ENCODE measurements around the gene TMEM117. TPM values are rescaled to one million over a fixed set of nuclear protein-coding genes. Genes with fewer than 3 reads are reported as not detected.
"Not testable (repeated sequence)": the region's sequence is repeated elsewhere in the genome, so short reads cannot be mapped to it uniquely, and the experiment has no call there.

Gene TMEM117
- total RNA-seq, 2 experiments from 2014 or later, result 0.95 to 0.96 TPM

GRCh38 chr12:43836475-43836989 is 651 bp downstream of the TMEM117 start:
- TF ChIP-seq CTCF (IDR thresholded peaks at IDR 0.05), result no peak
- H3K9me3 Mint-ChIP-seq, result no peaks in the 10 kb centered on the region
- H3K27me3 Mint-ChIP-seq, result peaks cover 5% of the 10 kb centered on the region
- intact Hi-C loops (cut with micrococcal nuclease), result no loop called here
- peaks cover 44% of the 10 kb centered on the region for H3K4me1 Mint-ChIP-seq (ENCODE audit: low read depth)
- H3K27ac Mint-ChIP-seq, result peak overlapping the region; percentile 55
- POLR2A ChIA-PET, result interaction anchor here (0.6 to 1.9 kb wide), 6 partner anchors 10 to 59 kb away, joined by 3 to 9 read pairs (median 4); partner anchors contain the start of gene TWF1
- no peaks in the 10 kb centered on the region for H3K36me3 Mint-ChIP-seq (ENCODE audit: low read depth)
- DNase-seq (no peak), ATAC-seq (peak; percentile 17)
- CTCF ChIA-PET, result interaction anchor here (1.0 to 1.9 kb wide), 3 partner anchors 19 to 47 kb away, joined by 3 to 5 read pairs (median 4); partner anchors contain the start of gene TWF1
- H3K4me3 Mint-ChIP-seq, result peak overlapping the region; percentile 71

GRCh38 chr12:43840338-43840737 is 4.5 kb downstream of the TMEM117 start:
- ChIA-PET POLR2A (no interaction called here), CTCF (interaction anchor here (1.0 kb wide), 1 partner anchor 15 kb away, joined by 3 read pairs; no protein-coding TSS in a partner anchor)
- Mint-ChIP-seq H3K36me3 (ENCODE audit: low read depth) (peaks cover 3% of the 10 kb centered on the region), H3K4me1 (ENCODE audit: low read depth) (peaks cover 21% of the 10 kb centered on the region), H3K4me3 (no peak overlapping the region), H3K27me3 (no peaks in the 10 kb centered on the region), H3K27ac (no peak overlapping the region), H3K9me3 (no peaks in the 10 kb centered on the region)
- DNase-seq (no peak), ATAC-seq (no peak)
- intact Hi-C loops (cut with micrococcal nuclease), result no loop called here
- no peak for TF ChIP-seq CTCF (IDR thresholded peaks at IDR 0.05)

GRCh38 chr12:43841253-43841652 is 5.4 kb downstream of the TMEM117 start:
- POLR2A ChIA-PET, result no interaction called here
- no peak for TF ChIP-seq CTCF (IDR thresholded peaks at IDR 0.05)
- peaks cover 20% of the 10 kb centered on the region for H3K4me1 Mint-ChIP-seq (ENCODE audit: low read depth)
- H3K9me3 Mint-ChIP-seq, result no peaks in the 10 kb centered on the region
- peaks cover 6% of the 10 kb centered on the region for H3K36me3 Mint-ChIP-seq (ENCODE audit: low read depth)
- intact Hi-C loops (cut with micrococcal nuclease), result no loop called here
- H3K27me3 Mint-ChIP-seq, result no peaks in the 10 kb centered on the region
- no peak overlapping the region for H3K4me3 Mint-ChIP-seq
- CTCF ChIA-PET, result no interaction called here
- ATAC-seq (no peak), DNase-seq (no peak)
- no peak overlapping the region for H3K27ac Mint-ChIP-seq

- ChIA-PET POLR2A (no interaction called here), CTCF (no interaction called here)
- intact Hi-C loops (cut with micrococcal nuclease), result no loop called here
- ATAC-seq, result no peak
- Mint-ChIP-seq H3K4me1 (ENCODE audit: low read depth) (peaks cover 12% of the 10 kb centered on the region), H3K4me3 (no peak overlapping the region), H3K27ac (no peak overlapping the region), H3K9me3 (no peaks in the 10 kb centered on the region), H3K36me3 (ENCODE audit: low read depth) (peaks cover 14% of the 10 kb centered on the region), H3K27me3 (no peaks in the 10 kb centered on the region)
- TF ChIP-seq CTCF (IDR thresholded peaks at IDR 0.05), result no peak
- DNase-seq, result no peak
Observed at GRCh38 chr12:43842259-43842658, 6.4 kb downstream of the TMEM117 start.

GRCh38 chr12:43847425-43848225 is 11.7 kb downstream of the TMEM117 start:
- DNase-seq; H3K27me3 Mint-ChIP-seq; intact Hi-C loops (cut with micrococcal nuclease); CTCF ChIA-PET; H3K4me1 Mint-ChIP-seq (ENCODE audit: low read depth); ATAC-seq; H3K27ac Mint-ChIP-seq; H3K4me3 Mint-ChIP-seq; H3K9me3 Mint-ChIP-seq: not testable (repeated sequence)
- H3K36me3 Mint-ChIP-seq (ENCODE audit: low read depth), result peaks cover 25% of the 10 kb centered on the region
- POLR2A ChIA-PET, result interaction anchor here (1.1 kb wide), 1 partner anchor 11 kb away, joined by 3 read pairs; the partner anchor contains the start of gene TMEM117

All from activated CD8-positive, alpha-beta T cell treated with anti-CD3 and anti-CD28 coated beads for 36 hours (primary cell).